ENCODE results near the gene RIN3. TPM values are rescaled to one million over a fixed set of nuclear protein-coding genes. Genes with fewer than 3 reads are reported as not detected.

RIN3 gene
- total and polyA plus RNA-seq, 2 of the 4 experiments (the other 2 are of a cell fraction), result 2.5 to 11.1 TPM

DNA sequence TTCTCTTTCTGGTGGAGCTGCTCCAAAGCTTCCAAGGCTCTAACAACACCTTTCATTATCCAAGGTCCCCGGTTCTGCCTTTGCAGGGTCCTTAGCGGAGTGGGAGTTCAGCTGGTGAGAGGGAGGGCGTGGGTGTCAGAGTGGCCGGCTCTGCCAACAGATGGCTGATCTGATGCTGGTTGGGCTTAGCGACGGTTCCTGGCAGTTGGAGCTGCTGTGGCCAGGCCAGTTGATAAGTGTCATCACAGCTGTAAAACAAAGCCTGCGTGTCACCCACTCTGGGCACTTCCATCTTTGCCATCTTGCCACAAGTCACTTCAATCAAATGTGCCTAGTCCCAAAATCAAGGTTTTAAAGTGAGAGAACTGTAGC is 36.3 kb downstream of the RIN3 start:
- peak; percentile 16 for DNase-seq
- ATAC-seq (ENCODE audit: low read depth), result peak; percentile 41; the same call in 1 of the 2 replicates
- H3K23ac ChIP-seq (ENCODE audit: low read depth, low read length), result peak overlapping the region; percentile 51; the same call in 1 of the 2 replicates
- no peak overlapping the region for H3K9ac ChIP-seq (ENCODE audit: low read depth, low read length)
- H3K4me2 ChIP-seq (ENCODE audit: low read depth, low read length), result no peak overlapping the region; the same call in 1 of the 2 replicates
- no peak overlapping the region for H2BK5ac ChIP-seq (ENCODE audit: low read depth, low read length, poor library complexity, severe bottlenecking)
- CTCF ChIA-PET, result no interaction called here
- peaks cover 28% of the 10 kb centered on the region for H3K9me1 ChIP-seq (ENCODE audit: insufficient read depth, low read length)
- H3K36me3 ChIP-seq (ENCODE audit: control insufficient read depth, insufficient read depth, low read length), result no peaks in the 10 kb centered on the region; the same call in 1 of the 2 replicates
- peaks cover 36 to 71% of the 10 kb centered on the region in 2 experiments for H3K79me1 ChIP-seq (ENCODE audit: low read depth in 1 of 2, low read length in 2 of 2)
- peaks cover 32% of the 10 kb centered on the region; the same call in 1 of the 2 replicates for H4K20me1 ChIP-seq (ENCODE audit: insufficient read depth, low read length)
- dilution Hi-C loops (cut with HindIII; ENCODE audit: low sequenced_read_pairs, unreplicated experiment) (no loop called here), intact Hi-C loops (cut with micrococcal nuclease) (no loop called here), in situ Hi-C loops (cut with MboI; ENCODE audit: low sequenced_read_pairs) (no loop called here)
- no TSS peak for BruUV-seq (replicated peaks)
- H3K4me1 ChIP-seq (ENCODE audit: control insufficient read depth, insufficient read depth, low read length), result peaks cover 18% of the 10 kb centered on the region
- H4K91ac ChIP-seq (ENCODE audit: insufficient read depth, low read depth, low read length), result 0 out of 2 replicates have a peak overlapping the region, but pooled peaks have one; percentile 1
- H4K5ac ChIP-seq (ENCODE audit: low read depth, low read length), result peak overlapping the region; percentile 16; the same call in 1 of the 2 replicates
- H2BK15ac ChIP-seq (ENCODE audit: low read depth, low read length), result no peak overlapping the region; the same call in 2 of the 3 replicates
- H3K9me3 ChIP-seq (ENCODE audit: control insufficient read depth, insufficient read depth, low read length), result no peaks in the 10 kb centered on the region
- H2AK9ac ChIP-seq (replicated peaks; ENCODE audit: low read depth, low read length, poor library complexity), result no peak overlapping the region
- POLR2A ChIA-PET (ENCODE audit: unreplicated experiment), result no interaction called here
- peak overlapping the region; percentile 3; the same call in 1 of the 2 replicates for H2BK120ac ChIP-seq (ENCODE audit: low read depth, low read length)
- no peak overlapping the region; the same call in 1 of the 2 replicates for H3K14ac ChIP-seq (replicated peaks; ENCODE audit: low read depth, low read length)
- peak overlapping the region; percentile 34; the same call in 1 of the 2 replicates for H2BK20ac ChIP-seq (ENCODE audit: low read depth, low read length)
- no peak overlapping the region for H3K4ac ChIP-seq (ENCODE audit: low read depth, low read length)
- no peak overlapping the region for H3K27ac ChIP-seq (ENCODE audit: insufficient read depth, low read length)
- peak overlapping the region; percentile 49; the same call in 1 of the 2 replicates for H2AK5ac ChIP-seq (ENCODE audit: low read depth, low read length)
- no peak overlapping the region for H3K4me3 ChIP-seq (ENCODE audit: insufficient read depth, low read depth, low read length)
- H3K56ac ChIP-seq (ENCODE audit: extremely low read depth, insufficient read depth, low read length), result no peak overlapping the region
- H4K8ac ChIP-seq (ENCODE audit: low read depth in 2 of 2, low read length in 2 of 2), result 0 out of 4 replicates have a peak overlapping the region, but pooled peaks of 1 of the 2 experiments have one; percentile 21
- H2AFZ ChIP-seq (replicated peaks; ENCODE audit: low read length, poor library complexity), result peak overlapping the region; percentile 1
- TF ChIP-seq NFE2L2 (IDR thresholded peaks at IDR 0.05; ENCODE audit: low read depth, low read length), result no peak
- TF ChIP-seq CHD1 (IDR thresholded peaks at IDR 0.05; ENCODE audit: low read depth, low read length), result no peak
- no peak for TF ChIP-seq CEBPB (IDR thresholded peaks at IDR 0.05; ENCODE audit: low read depth, low read length)
- TF ChIP-seq SMC3 (IDR thresholded peaks at IDR 0.05; ENCODE audit: low read depth, low read length), result no peak
- no peak for TF ChIP-seq FOS (IDR thresholded peaks at IDR 0.05; ENCODE audit: low read depth, low read length)
- 33% methylated on average over 3 of the region's 7 CpGs; no CpG with 5 or more reads in 1 of the 2 experiments for WGBS, 2 experiments (ENCODE audit: extremely low coverage in 2 of 2, insufficient read length in 1 of 2)
- no peaks in the 10 kb centered on the region for H3K27me3 ChIP-seq (ENCODE audit: control insufficient read depth, insufficient read depth, low read length)
- H3K18ac ChIP-seq (ENCODE audit: low read depth, low read length), result peak overlapping the region; percentile 33; the same call in 1 of the 2 replicates
